ENCODE results near the gene SINHCAF.
A peak's percentile ranks its signal among the peaks of the same experiment; 100 is the strongest.
"Not testable (repeated sequence)": the region's sequence is repeated elsewhere in the genome, so short reads cannot be mapped to it uniquely, and the experiment has no call there.

Gene SINHCAF

DNA sequence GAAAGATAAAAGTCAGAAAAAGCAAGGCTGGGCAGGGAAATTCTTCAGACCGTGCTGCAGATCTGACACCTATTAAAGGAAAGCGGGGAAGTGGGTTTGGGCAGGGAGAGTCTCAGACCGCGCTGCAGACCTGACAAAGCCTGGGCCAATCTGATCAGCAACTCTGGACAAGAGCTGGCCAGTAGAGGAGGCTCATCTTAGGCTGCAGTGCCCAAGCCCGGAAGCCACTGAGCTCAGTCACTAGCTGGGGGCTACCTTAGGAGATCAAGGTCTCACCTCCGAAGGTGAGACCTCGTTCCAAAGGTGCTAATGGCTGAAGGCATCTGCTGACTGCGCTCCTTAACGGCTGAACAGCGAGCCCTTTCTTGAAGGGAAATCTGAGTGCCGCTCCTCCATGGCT, 60.2 kb downstream of the SINHCAF start:
- no peak for DNase-seq (ENCODE audit: low read depth in 3 of 3)

- no peak for DNase-seq (ENCODE audit: low read depth in 3 of 3)
Observed at GRCh38 chr12:31263661-31264060, 62.3 kb downstream of the SINHCAF start.

DNA sequence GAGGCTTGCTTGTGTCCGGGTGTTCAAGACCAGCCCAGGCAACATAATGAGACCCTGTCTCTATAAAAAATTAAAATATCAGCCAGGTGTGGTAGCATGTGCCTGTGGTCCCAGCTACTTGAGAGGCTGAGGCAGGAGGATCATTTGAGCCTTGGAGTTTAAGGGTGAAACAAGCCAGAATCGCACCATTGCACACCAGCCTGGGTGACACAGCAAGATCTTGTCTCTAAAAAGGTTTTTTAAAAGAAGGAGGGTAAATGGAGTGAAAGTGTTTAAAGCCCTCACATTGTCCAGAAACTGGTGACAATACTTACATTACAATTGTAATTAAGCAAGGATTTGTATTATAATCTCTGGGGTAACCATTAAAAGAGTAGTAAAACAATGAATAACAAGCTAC, 64.2 kb downstream of the SINHCAF start:
- no peak for DNase-seq (ENCODE audit: low read depth in 3 of 3)

DNA sequence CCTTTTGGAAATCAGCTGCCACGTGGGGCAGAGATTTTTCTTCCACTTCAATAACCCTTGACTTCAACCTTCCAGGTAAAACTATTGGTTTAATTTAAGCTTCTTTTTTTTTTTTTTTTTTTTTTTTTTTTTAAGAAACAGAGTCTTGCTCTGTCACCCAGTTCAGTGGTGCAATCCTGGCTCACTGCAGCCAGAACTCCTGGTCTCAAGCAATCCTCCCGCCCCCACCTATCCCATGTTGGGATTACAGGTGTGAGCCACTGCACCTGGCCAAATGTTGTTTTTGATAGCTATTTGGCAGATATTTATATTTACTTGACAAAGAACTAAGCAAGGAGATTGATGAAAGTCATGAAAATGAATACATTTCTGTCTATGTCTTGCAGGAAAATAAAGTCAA, 65.1 kb downstream of the SINHCAF start:
- no peak for DNase-seq (ENCODE audit: low read depth in 3 of 3)

GRCh38 chr12:31259136-31259886, 66.6 kb downstream of the SINHCAF start:
- no peak for DNase-seq (ENCODE audit: low read depth in 3 of 3)

GRCh38 chr12:31257784-31258183, 68.2 kb downstream of the SINHCAF start:
- no peak for DNase-seq (ENCODE audit: low read depth in 3 of 3)

GRCh38 chr12:31251707-31252611, 74.0 kb downstream of the SINHCAF start:
- not testable (repeated sequence) for DNase-seq (ENCODE audit: low read depth in 3 of 3)

DNA sequence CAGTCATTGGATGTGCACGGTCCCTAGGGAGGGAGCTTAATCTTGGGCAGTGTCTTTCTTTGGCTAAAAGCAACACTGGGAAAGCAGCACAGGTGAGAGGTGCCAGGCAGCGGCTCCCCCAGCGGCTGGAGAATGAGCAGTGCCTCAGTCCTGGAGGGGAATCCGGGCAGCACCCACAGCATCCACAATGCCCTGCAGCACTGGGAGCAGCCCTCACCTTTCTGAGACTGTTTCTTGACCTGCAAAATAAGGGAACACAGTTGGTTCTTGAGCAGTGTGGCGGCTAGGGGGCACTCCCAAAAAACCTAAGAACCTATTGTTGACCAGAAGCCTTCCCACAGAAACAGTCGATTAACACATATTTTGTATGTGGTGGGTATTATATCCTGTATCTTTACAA, 75.8 kb downstream of the SINHCAF start:
- DNase-seq (ENCODE audit: low read depth in 3 of 3), result no peak

GRCh38 chr12:31249356-31249755, 76.6 kb downstream of the SINHCAF start:
- no peak for DNase-seq (ENCODE audit: low read depth in 3 of 3)

GRCh38 chr12:31248815-31249214, 77.1 kb downstream of the SINHCAF start:
- no peak for DNase-seq (ENCODE audit: low read depth in 3 of 3)

GRCh38 chr12:31248337-31248736, 77.6 kb downstream of the SINHCAF start:
- DNase-seq (ENCODE audit: low read depth in 3 of 3), result no peak

DNA sequence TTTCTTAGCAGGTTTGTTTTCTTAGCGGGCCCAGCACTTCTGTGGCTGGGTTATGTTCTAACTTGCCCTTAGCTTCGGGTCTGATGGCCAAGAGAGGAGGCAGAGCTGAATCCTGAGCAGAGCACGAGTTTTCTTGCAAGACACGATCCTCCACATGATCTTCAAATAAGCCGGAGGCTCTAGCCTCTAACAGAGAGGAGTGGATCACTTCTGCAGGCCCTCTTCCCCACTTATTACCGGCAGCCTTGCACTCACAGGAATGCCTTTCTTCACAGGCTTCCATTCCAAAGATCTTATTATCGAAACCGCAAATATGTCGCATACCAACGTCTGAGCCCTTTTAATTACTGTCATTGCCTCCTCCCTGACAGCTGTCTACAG, 79.5 kb downstream of the SINHCAF start:
- DNase-seq (ENCODE audit: low read depth in 3 of 3), result no peak

DNA sequence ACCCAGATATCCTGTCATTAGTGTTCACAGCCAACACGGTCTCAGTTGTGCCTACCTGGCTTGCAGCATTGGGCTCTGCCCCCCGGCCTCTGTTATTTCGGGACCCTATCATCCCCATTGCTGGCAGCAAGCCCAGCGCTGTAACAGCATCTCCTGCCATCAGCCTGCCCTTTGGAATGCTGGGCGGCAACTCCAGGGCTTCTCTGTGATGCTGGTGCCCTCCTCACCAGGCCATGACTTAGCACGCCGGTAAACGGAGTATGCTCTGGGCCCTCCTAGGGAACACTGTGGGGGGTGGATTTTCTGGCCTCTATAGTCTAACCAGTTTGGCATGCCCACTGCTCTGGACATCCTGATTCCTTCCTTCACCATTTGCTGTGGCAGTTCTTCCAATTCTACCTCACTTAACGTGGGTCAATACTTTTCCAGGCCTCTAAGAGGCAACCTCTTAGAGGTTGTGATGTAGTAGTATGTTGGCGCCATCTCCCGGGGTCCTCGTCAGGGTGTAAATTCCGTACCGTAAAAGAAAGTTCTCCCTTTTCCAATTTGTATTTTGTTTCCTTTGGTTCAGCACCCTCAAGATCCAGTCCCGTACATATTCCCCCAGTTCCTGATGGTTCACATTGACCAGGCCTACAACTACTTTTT, 80.0 kb downstream of the SINHCAF start:
- DNase-seq (ENCODE audit: low read depth in 3 of 3), result no peak

DNA sequence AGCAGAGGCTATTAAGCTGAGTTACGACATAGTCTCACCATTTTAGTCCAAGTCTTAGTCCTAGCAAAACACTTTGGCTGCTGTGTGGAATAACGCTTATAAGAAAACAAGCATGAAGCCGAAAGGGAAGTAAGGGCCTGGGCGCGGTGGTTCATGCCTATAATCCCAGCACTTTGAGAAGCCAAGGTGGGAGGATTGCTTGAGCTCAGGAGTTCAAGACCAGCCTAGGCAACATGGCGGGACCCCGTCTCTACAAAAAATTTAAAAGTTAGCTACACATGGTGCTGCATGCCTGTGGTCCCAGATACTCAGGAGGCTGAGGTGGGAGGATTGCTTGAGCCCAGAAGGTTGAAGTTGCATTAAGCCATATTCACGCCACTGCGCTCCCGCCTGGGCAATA, 83.5 kb downstream of the SINHCAF start:
- DNase-seq (ENCODE audit: low read depth in 3 of 3), result not testable (repeated sequence)

DNA sequence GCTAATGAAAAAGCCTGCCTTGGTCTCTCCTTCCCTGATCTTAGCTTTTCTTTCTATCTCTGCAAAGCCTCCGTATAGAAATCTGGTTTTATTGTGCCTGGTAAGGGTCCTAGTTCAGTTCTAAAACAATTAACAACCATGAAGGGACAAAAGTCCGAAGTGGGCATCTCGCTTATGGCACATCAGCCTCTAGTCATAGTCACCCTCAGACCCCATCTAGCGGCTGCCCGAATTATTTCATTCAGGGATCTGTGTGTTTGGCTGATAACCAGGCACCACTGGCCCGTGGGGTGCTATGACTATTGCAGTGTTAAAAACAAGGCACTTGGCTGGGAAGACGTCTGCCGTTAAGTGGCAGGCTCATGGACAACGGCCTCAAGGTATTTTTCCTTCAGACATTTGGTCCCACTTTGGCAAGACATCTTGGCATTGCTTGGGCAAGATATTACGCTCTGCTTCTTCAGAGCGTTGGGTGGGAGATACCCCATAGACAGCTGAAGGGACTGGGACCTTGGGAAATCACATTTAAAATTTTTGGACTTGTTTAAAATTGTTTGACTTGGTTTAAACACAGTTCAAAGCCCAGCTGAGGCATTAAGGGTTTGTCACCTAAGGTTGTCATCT, 87.1 kb downstream of the SINHCAF start:
- peak; percentile 18 to 33 (median 21) for DNase-seq (ENCODE audit: low read depth in 3 of 3)

- not testable (repeated sequence) for DNase-seq (ENCODE audit: low read depth in 3 of 3)
Observed at GRCh38 chr12:31238333-31238732, 87.6 kb downstream of the SINHCAF start.

GRCh38 chr12:31236998-31237637, 88.8 kb downstream of the SINHCAF start:
- DNase-seq (ENCODE audit: low read depth in 3 of 3), result no peak

- DNase-seq (ENCODE audit: low read depth in 3 of 3), result no peak
Observed at GRCh38 chr12:31235868-31236395, 90.0 kb downstream of the SINHCAF start.

DNA sequence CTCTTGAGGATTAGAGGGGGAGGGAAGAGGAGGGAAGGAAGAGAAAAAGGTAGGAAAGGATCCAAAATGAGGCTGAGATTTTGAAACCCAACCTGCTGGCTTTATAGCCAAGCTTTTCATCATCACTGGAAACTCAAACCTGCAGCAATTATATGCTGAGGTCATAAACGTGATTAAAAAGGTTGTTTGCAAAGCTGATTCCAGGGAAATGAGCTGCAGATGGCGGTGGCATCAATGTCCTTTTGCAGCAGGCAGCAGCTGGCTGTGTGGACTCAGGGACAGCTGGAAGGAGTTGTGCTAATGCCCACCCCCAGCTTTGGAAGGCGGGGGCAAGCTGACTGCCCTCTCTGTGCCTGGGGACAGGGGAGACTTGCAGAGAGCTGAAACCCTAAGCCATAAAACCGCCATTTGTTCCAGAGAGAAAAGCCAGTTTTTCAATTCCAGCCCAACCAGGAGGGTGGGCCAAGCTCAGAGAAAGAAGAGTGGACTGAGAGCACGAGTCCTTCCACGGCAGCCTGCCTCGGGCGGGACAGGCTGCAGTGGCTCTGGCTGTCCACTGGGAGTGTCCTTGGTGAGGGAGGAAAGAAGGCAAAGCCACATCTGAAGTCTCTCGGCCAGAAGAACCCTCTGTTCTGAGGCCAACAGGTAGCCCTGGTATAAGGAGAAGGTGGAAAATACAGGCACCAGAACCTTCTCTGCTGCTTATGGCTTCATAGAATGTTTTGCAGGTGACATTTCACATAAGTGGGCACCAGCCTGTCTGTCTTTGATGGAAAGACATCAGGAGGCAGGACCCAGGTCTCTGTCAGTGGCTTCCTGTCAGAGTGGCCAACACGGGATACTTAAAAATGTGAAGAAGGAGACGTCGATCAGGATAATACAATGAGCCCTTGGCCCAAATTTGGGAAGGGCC, 90.7 kb downstream of the SINHCAF start:
- no peak for DNase-seq (ENCODE audit: low read depth in 3 of 3)
